Measurements from ENCODE around the gene AHNAK2.
"Not testable (repeated sequence)": the region's sequence is repeated elsewhere in the genome, so short reads cannot be mapped to it uniquely, and the experiment has no call there.

Gene AHNAK2

DNA sequence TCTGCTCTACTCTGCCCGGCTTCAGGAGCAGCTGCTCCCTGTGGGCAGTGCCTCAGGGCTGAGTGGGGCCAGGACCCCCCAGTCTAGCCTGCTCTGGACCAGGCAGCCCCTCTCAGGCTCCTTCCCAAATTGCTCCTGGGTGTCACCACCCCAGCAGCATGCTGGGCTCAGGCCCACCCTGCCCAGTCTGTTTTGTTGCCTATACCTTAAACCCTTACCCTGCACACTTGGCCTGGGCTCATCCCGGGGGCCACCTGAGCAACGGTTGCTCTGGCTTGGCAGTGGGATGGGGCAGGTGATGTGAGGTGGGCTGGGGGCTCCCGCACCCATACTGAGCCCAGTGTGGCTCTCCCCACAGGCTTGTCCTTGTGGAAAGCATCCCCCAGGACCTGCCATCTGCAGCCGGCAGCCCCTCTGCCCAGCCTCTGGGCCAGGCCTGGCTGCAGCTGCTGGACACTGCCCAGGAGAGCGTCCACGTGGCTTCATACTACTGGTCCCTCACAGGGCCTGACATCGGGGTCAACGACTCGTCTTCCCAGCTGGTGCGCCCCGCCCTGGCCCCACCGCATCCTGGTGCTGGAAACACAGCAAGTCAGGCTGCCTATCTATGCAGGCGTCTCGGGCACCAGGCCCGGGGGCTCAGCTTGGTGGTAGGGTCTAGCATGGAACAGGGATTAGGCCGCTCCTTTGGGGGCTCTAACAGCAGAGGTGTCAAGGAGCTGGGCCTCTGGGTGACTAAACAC, 49.6 kb downstream of the AHNAK2 start:
- Mint-ChIP-seq H3K36me3 (ENCODE audit: low read depth) (no peaks in the 10 kb centered on the region), H3K27me3 (no peaks in the 10 kb centered on the region), H3K27ac (no peak overlapping the region), H3K4me3 (no peak overlapping the region), H3K9me3 (no peaks in the 10 kb centered on the region), H3K4me1 (peaks cover 5% of the 10 kb centered on the region)
- DNase-seq (no peak), ATAC-seq (no peak)

DNA sequence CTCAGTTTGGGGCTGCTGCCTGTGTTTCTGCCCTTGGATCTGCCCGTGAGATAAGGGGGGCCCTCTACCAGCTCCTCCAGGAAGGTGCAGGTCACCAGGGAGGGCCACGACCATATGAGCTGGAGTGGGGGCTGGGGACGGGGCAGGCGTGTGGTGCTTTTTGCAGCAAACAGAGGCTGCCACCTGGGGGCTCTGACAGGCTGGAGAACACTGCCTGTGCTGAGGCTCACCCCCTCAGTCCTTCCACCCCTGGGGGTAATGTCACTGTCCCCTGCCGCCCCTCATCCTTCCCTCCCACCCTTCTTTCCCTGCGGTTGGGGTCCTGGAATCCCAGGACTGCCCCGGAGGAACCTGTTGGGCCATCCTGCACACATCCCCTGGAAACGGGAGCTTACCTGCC, 50.3 kb downstream of the AHNAK2 start:
- ATAC-seq (no peak), DNase-seq (no peak)
- no peaks in the 10 kb centered on the region for H3K27me3 Mint-ChIP-seq
- no peak overlapping the region for H3K27ac Mint-ChIP-seq
- no peaks in the 10 kb centered on the region for H3K36me3 Mint-ChIP-seq (ENCODE audit: low read depth)
- peaks cover 5% of the 10 kb centered on the region for H3K4me1 Mint-ChIP-seq
- no peaks in the 10 kb centered on the region for H3K9me3 Mint-ChIP-seq
- no peak overlapping the region for H3K4me3 Mint-ChIP-seq

DNA sequence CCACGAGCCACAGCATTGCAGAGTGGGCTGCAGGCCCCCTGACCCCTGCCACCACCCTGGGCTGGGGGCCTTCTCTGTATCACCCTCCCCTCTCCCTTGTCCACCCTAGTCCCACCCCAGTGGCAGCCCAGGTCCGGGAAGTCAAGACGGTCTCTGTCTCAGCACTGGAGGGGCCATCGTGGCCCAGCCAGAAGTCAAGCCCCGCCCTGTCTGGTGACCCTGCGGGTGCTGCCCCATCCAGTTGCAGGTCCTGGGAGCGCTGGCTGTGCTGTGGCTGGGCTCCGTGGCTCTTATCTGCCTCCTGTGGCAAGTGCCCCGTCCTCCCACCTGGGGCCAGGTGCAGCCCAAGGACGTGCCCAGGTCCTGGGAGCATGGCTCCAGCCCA, 50.8 kb downstream of the AHNAK2 start:
- no peaks in the 10 kb centered on the region for H3K27me3 Mint-ChIP-seq
- H3K36me3 Mint-ChIP-seq (ENCODE audit: low read depth), result no peaks in the 10 kb centered on the region
- H3K4me3 Mint-ChIP-seq, result no peak overlapping the region
- no peak for DNase-seq
- no peak overlapping the region for H3K27ac Mint-ChIP-seq
- no peaks in the 10 kb centered on the region for H3K9me3 Mint-ChIP-seq
- H3K4me1 Mint-ChIP-seq, result peaks cover 5% of the 10 kb centered on the region
- no peak for ATAC-seq

DNA sequence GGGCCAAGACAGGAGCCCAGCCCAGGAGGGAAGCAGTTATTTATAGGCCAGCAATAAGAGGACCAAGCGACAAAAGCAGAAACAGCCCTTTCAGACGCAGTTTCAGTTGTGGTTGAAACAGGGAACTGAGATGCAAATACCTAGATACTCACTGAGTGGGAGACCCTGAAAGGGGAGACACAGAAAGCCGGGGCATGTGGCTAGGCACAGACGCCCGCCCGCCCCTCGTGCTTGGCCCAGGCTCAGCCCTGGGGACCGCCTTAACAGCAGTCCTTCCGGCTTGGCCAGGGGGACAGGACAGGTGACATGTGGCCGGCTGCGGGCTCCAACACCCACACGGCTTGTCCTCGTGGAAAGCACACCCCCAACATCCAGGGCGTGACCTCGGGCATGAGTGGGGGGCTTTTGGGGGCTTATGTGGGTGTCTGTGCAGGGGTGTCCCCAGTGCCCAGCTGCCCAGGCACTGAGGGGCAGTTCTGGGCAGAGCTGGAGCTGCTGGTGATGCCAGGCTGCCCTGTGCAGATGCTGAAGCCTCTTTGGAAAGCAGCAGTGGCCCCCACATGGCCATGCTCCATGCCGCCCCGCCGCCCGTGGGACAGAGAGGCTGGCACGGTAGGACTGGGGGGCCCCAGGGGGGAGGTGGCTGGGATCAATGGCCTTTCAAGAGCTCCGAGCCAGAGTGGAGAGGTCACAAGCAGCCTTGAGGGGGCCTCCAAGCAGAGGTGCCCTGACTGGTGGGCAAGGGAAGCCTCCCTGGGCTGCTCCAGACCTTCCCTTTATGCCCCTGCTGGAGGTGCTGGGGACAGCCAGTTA, 51.3 kb downstream of the AHNAK2 start:
- peak; percentile 77 for ATAC-seq
- Mint-ChIP-seq H3K27ac (peak overlapping the region; percentile 39), H3K9me3 (no peaks in the 10 kb centered on the region), H3K4me3 (no peak overlapping the region), H3K36me3 (ENCODE audit: low read depth) (no peaks in the 10 kb centered on the region), H3K27me3 (no peaks in the 10 kb centered on the region), H3K4me1 (peaks cover 5% of the 10 kb centered on the region)
- DNase-seq, result peak; percentile 31

DNA sequence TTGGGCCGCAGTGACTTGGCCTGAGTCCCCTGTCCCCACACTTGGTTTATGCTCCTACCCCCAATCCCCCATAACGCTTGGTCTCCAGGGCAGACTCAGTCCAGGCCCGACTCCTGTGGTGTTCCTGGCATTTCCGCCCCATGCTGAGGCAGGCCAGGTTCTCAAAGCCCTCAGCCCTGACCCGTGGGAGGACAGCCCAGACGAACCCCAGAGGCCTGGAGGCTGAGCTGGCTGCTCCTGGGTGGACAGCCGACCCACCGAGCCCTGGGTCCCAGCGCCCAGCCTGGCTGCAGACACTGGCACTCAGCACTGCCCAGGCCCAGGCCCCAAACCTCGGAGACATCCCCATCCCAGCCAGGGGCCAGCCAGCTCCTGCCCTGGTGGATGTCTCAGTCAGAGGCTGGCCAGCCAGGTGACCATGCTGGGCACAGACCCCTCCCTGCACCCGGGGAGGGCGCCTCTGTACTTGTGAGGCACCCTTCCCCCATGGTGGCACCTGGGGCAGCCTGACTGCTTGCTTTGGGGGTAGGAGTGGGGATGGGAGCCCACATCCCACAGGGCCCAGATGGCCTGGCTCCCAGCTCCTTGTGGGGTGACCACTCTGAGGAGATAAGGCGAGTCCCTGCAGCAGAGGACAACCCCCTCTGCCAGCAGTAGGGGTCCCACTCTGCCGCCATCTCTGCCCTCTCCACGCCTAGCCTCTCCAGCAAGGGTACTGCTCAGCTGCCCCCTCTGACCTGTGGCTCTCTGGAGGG, 52.1 kb downstream of the AHNAK2 start:
- Mint-ChIP-seq H3K4me1 (peaks cover 5% of the 10 kb centered on the region), H3K27me3 (no peaks in the 10 kb centered on the region), H3K9me3 (no peaks in the 10 kb centered on the region), H3K4me3 (no peak overlapping the region), H3K27ac (peak overlapping the region; percentile 39), H3K36me3 (ENCODE audit: low read depth) (no peaks in the 10 kb centered on the region)
- no peak for DNase-seq
- ATAC-seq, result no peak

DNA sequence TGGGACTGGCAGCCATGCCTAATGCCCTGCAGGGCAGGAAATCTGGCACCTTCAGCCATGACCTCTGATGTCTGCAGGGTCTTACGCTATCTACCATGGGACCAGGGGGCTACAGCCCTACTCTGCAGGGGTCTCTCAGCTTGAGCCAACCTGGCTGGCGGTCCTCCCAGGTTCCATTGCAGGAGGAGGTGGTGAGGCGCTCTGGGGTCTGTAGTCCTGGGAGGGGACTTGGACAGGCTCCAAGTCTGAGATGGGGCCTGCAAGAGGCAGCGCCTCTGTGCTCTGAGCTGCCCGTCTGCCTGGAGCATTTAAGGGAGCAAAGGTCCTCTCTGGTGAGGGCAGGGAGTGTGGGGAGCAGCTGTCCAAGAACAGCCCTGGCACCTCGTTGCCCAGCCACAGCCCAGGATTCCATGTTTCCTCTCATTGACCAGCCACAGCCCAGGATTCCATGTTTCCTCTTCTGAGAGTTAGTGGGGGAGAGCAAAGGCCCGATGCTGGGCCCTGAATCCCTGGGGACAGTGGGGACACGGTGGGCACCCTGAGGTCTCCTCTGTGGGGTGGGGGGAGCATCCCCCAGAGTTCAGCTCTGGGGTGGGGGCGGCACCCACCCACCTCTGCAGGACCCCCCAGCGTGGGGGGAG, 52.8 kb downstream of the AHNAK2 start:
- no peak for DNase-seq
- no peaks in the 10 kb centered on the region for H3K36me3 Mint-ChIP-seq (ENCODE audit: low read depth)
- H3K4me3 Mint-ChIP-seq, result no peak overlapping the region
- no peak overlapping the region for H3K27ac Mint-ChIP-seq
- no peak for ATAC-seq
- H3K27me3 Mint-ChIP-seq, result no peaks in the 10 kb centered on the region
- H3K9me3 Mint-ChIP-seq, result no peaks in the 10 kb centered on the region
- peaks cover 5% of the 10 kb centered on the region for H3K4me1 Mint-ChIP-seq

DNA sequence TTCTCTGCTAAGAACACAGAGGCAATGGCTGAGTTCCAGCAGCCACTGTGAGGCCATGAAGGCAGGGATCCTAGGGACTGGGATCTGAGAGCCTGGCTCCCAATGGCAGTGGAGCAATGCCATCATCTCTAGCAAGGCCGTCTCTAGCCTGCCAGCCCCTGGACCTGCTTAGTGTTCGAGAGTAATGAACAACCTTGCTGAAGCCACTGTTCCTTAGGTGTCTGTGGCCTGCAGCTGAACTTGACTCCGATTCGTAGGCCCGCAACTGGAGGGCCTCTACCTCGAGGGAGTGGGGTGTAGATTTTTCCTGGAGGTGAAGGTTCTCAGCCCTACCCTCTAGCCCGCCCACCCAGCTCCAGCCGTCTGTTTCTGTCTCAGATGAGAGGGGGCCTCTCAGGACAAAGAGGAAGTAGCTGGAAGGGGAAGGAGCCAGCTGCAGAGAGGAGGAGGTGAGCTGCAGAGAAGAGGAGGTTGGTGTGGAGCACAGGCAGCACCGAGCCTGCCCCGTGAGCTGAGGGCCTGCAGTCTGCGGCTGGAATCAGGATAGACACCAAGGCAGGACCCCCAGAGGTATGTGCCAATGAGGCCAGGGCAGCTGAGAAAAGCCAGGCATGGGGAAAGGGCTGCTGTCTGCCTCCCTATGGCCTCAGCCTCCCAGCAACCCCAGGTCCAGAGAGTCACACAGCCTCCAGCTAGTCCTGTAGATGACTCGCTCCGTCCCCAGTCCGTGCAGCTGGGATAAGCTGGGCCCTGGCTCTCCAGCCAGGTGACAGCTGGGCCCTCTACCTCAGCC, 53.6 kb downstream of the AHNAK2 start, which contains the start of gene PLD4:
PLD4 (plus strand) TSS at position 459 of the 793 bp plus-strand sequence. CDS start 2,262 bp downstream, outside the sequence.
- Mint-ChIP-seq H3K36me3 (ENCODE audit: low read depth) (no peaks in the 10 kb centered on the region), H3K9me3 (no peaks in the 10 kb centered on the region), H3K27ac (no peak within 1 kb of the TSS), H3K4me1 (peaks cover 5% of the 10 kb centered on the region), H3K27me3 (no peaks in the 10 kb centered on the region), H3K4me3 (no peak within 1 kb of the TSS)
- DNase-seq (no peak), ATAC-seq (no peak)

DNA sequence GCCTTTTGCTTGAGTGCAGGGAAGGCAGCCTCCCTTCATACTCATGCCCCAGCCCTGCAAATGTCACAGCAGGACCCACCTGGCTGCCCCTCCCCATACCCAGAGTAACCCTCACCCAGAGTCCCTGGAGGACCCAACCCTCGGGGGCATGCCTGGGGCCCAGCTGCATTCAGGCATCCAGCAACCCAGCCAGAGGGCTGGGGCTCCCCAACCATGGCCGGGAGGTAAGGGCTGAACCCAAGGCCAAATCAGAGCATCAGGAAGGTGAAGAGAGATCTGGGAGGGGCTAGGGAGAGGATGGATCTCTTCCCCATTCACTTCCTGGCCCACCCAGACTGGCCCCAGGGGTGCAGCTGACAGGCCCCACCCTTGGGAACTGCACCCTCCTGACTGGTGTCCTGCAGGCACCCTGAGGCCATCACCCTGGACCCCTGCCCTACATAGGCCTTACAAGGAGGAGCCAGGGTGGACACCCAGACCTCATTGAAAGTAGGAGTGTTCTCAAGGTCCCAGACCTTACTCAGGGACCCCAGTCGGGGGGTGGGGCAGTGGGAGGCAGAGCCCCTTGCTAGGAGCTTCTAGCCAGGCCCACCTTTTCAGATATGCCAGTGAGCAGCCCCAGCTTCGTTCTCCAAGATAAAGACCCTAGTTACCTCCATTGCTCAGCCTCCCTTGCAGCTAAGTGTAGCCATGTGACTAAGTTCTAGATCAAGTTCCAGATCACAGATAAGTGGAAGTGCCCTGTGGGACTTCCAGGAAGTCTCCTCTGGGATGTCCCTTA, 54.3 kb downstream of the AHNAK2 start:
- H3K4me1 Mint-ChIP-seq, result peaks cover 5% of the 10 kb centered on the region
- H3K36me3 Mint-ChIP-seq (ENCODE audit: low read depth), result no peaks in the 10 kb centered on the region
- no peak overlapping the region for H3K4me3 Mint-ChIP-seq
- ATAC-seq (no peak), DNase-seq (no peak)
- no peak overlapping the region for H3K27ac Mint-ChIP-seq
- H3K27me3 Mint-ChIP-seq, result no peaks in the 10 kb centered on the region
- H3K9me3 Mint-ChIP-seq, result no peaks in the 10 kb centered on the region

DNA sequence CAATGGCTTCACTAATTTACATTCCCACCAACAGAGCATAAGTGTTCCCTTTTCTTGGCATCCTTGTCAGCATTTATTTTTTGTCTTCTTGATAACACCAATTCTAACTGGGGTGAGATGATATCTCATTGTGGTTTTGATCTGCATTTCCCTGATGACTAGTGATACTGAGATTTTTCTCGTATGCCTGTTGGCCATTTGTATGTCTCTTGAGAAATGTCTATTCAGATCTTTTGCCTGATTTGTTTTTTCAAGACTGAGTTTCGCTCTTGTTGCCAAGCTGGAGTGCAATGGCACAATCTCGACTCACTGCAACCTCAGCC, 58.2 kb downstream of the AHNAK2 start:
- Mint-ChIP-seq H3K36me3 (ENCODE audit: low read depth) (no peaks in the 10 kb centered on the region), H3K4me3 (no peak overlapping the region), H3K27ac (no peak overlapping the region), H3K9me3 (no peaks in the 10 kb centered on the region), H3K4me1 (no peaks in the 10 kb centered on the region), H3K27me3 (peaks cover 2% of the 10 kb centered on the region)
- DNase-seq, result no peak
- no peak for ATAC-seq

DNA sequence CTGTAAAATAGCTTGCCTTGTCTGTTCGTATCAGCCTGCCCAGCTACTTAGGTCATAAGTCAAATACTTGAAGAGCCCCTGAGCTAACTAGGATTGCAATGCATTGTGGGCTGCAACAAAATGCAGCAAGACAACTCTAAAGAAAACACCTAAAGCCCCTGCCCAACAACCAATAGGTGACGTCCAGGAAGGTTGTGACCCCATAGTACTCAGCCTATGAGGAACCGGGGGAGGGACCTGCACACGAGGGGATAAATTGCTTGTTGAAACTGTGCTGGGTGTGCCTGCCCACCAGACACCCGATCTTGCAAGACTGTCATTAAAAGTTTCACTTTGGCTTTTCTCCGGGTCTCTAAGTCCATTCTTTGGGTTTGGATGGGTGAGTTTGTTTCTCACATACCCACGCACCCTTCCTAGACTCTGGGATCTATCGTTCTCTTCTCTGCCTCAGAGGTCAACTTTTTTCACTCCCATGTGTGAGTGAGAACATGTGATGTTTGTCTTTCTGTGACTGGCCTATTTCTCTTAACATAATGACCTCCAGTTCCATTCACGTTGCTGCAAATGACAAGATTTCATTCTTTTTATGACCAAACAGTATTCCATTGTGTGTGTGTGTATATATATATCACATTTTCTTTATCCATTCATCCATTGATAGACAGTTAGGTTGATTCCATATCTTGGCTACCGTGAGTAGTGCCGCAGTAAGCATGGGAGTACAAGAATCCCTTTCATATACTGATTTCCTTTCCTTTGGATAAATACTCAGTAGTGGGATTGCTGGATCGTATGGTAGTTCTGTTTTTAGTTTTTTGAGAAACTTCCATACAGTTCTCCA, 58.8 kb downstream of the AHNAK2 start:
- H3K4me1 Mint-ChIP-seq; DNase-seq; H3K36me3 Mint-ChIP-seq (ENCODE audit: low read depth); H3K9me3 Mint-ChIP-seq; H3K27me3 Mint-ChIP-seq; H3K4me3 Mint-ChIP-seq; ATAC-seq; H3K27ac Mint-ChIP-seq: not testable (repeated sequence)

DNA sequence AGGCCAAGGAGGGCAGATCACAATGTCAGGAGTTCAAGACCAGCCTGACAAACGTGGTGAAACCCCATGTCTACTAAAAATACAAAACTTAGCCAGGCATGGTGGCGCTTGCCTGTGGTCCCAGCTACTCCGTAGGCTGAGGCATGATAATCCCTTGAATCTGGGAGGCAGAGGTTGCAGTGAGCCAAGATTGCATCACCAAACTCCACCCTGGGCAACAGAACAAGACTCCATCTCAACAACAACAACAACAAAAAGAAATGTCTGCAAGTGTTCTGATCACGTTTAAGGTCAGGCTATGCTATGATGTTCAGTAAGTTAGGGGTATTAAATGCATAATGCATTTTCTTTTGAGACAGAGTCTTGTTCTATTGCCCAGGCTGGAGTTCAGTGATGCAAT, 60.2 kb downstream of the AHNAK2 start:
- Mint-ChIP-seq H3K4me1 (no peaks in the 10 kb centered on the region), H3K4me3 (no peak overlapping the region), H3K27ac (no peak overlapping the region), H3K36me3 (ENCODE audit: low read depth) (no peaks in the 10 kb centered on the region), H3K9me3 (no peaks in the 10 kb centered on the region), H3K27me3 (peaks cover 2% of the 10 kb centered on the region)
- no peak for DNase-seq
- no peak for ATAC-seq

DNA sequence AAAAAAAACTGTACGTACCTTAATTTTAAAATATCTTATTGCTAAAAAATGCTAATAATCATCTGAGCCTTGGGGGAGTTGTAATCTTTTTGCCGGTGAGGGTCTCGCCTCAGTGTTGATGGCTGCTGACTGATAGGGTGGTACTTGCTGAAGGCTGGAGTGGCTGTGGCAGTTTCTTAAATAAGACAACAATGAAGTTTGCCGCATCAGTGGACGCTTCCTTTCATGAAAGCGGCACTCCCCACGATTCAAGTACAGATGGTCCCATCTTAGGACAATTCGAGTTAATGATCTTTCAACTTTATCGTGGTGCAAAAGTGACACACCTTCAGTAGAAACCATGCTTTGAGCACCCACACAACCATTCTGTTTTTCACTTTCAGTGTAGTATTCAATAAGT, 61.1 kb downstream of the AHNAK2 start:
- H3K36me3 Mint-ChIP-seq (ENCODE audit: low read depth), result no peaks in the 10 kb centered on the region
- DNase-seq, result no peak
- no peak for ATAC-seq
- no peak overlapping the region for H3K27ac Mint-ChIP-seq
- H3K27me3 Mint-ChIP-seq, result peaks cover 3% of the 10 kb centered on the region
- no peaks in the 10 kb centered on the region for H3K4me1 Mint-ChIP-seq
- H3K4me3 Mint-ChIP-seq, result no peak overlapping the region
- peaks cover 1% of the 10 kb centered on the region for H3K9me3 Mint-ChIP-seq

DNA sequence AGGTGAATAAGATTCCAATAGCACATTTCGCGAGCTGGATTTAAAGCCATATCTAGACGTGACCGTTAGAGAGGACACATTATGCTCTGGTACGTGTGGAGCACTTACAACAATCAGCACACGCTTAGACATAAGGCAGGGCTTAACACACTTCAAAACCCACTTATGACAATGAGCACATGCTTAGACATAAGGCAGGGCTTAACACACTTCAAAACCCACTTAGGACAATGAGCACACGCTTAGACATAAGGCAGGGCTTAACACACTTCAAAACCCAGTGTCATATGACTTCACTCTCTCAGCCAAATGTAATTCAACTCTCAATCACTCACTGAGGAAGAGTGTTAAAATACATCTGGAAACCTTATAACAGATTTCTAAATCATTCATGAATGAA, 64.7 kb downstream of the AHNAK2 start:
- Mint-ChIP-seq H3K36me3 (ENCODE audit: low read depth) (no peaks in the 10 kb centered on the region), H3K27ac (no peak overlapping the region), H3K4me1 (no peaks in the 10 kb centered on the region), H3K9me3 (peaks cover 12% of the 10 kb centered on the region), H3K27me3 (peaks cover 13% of the 10 kb centered on the region), H3K4me3 (no peak overlapping the region)
- DNase-seq (no peak), ATAC-seq (no peak)
